ENCODE measurements around the gene PPP1R7. TPM values are rescaled to one million over a fixed set of nuclear protein-coding genes. Genes with fewer than 3 reads are reported as not detected.

The PPP1R7 gene
- total RNA-seq, 3 donors from 2014 or later = 66.3 to 74.1 (median 73.7) TPM

GRCh38 chr2:241232736-241233575 lies 82.7 kb downstream of the PPP1R7 start:
- no peaks in the 10 kb centered on the region for H3K9me3 Mint-ChIP-seq
- ATAC-seq = no peak
- no peaks in the 10 kb centered on the region for H3K27me3 Mint-ChIP-seq (ENCODE audit: low read depth)
- H3K4me1 Mint-ChIP-seq (ENCODE audit: low read depth) = no peaks in the 10 kb centered on the region
- DNase-seq = no peak
- no peak overlapping the region for H3K4me3 Mint-ChIP-seq
- peaks cover 68% of the 10 kb centered on the region for H3K36me3 Mint-ChIP-seq (ENCODE audit: insufficient read depth)

Other genes starting within 250 kb of the PPP1R7 start
- not detected for gene CROCC2, start 244.1 kb upstream of the PPP1R7 start, total RNA-seq
- 1 to 10 TPM in 2 of 3 donors, under 1 TPM in 1; 0.53 to 2.1 (median 1.3) TPM for gene SNED1, start 151.8 kb upstream of the PPP1R7 start, total RNA-seq
- 10 to 100 TPM; 40.5 to 42.3 (median 41.8) TPM for gene MTERF4, start 48.2 kb upstream of the PPP1R7 start, total RNA-seq
- 10 to 100 TPM; 35.6 to 62.7 (median 49.8) TPM for gene PASK, start 995 bp upstream of the PPP1R7 start, total RNA-seq
- gene ANO7, start 38.2 kb downstream of the PPP1R7 start, total RNA-seq = under 1 TPM; 0.60 to 0.76 (median 0.63) TPM
- gene HDLBP, start 165.2 kb downstream of the PPP1R7 start, total RNA-seq = 100 to 1,000 TPM; 231 to 270 (median 257) TPM
- 100 to 1,000 TPM; 185 to 215 (median 189) TPM for gene SEPTIN2, start 165.5 kb downstream of the PPP1R7 start, total RNA-seq
- 10 to 100 TPM; 29.5 to 35.6 (median 30.3) TPM for gene FARP2, start 205.8 kb downstream of the PPP1R7 start, total RNA-seq